EL (cell line): ENCODE data around the gene PANX1.
"Not testable (repeated sequence)": the region's sequence is repeated elsewhere in the genome, so short reads cannot be mapped to it uniquely, and the experiment has no call there.

Source experiments
- DNase-seq: peaks from one replicate; pipeline ENCODE4 v3.0.0-alpha.2; 2016

Gene PANX1

DNA sequence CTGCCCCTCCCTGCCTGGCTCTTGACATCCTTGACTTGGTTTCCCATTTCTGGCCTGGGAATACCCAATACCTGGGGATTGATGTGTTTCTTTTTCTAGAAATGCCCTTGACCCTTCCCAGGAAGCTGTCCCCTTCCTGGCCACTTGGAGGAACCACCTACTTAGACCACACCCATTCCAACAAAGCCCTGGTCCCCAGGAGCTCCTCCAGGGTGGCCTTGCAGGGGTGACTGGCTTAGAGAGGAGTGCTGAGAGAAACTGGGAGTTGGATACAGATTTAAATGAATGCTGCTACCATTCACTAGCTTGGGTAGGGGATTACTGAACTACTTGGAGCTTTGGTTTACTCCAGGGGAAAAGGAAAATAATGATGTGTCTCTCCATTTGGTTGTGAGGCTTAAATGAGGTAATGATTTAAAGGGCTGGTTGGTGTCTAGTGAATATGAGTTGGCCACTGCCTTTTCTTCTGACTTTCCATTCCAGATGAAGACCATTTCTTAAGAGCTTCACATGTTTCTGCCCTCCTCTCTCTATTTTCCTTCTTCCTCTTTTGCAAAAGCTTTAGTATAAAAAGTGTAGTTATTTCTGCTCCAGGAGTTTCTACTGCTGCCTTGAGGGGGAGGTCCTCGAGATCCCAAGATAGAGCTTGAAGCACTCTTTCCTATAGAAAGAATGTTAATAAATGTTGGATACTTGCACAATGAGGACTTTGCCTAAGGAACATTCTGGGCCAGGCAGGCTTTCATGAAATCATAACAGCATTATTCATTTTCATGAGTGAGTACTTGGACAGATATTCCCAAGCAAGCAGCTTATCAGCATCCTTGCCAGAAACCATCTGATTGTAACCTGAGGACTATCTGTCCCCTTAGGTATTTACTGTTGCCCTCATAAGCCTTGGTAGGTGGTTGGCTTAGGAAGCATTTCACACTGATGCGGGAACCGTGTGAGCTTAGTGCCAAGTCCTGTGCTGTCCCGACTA is 22.4 kb downstream of the PANX1 start:
- DNase-seq, result peak; percentile 27

DNA sequence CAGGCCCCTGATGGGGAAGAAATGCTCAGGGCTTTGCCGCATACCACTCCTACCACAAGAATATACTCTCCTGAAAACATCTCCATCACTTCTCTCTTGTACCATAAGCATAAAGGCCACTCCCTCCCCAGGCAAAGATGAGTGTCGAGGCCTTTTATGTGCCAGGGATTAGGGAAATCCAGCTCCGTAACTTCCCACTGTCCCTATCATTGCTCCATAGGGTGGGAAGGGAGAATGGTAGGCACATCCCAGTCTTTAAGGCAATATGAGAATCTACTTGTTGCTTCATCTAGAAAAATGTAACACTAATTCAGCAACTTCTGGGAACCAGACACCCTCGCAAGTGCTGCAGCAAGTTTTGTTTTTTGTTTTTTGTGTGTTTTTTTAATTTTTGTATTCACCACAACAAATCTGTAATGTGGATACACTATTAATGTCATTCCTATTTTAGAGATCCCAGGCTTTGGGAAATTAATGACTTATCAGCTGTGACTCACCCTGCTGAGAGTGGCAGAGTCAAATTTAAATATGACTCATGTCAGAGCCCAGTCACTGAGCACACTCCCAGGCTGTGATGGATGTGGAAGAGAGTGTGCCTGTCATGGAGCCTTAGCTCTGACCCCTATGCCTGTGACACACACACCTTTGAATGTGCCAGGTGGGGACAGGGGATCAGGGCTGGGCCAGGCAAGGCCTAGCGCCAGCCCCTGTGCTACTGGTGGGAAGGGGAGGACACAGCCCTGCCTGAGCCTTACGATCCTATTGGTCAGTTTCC is 23.4 kb downstream of the PANX1 start:
- DNase-seq, result peak; percentile 88

DNA sequence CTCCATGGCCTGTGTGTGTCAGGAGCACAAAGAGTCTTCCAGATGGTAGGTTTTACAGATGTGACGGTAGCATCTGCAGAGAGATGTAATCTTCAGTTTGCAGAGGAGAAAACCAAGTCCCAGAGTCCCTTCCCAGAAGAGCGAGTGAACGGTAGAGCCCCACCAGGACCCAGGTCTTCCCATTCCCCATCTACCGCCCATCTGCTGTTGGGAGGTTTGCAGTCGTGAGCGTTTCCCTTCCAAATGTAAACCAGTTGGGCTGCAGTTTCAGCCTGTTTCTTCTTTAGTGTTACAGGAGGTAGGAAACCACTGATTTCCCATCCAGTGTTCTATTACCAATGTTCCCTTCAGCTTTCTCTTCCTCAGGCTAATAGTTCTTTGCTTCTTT is 24.0 kb downstream of the PANX1 start:
- DNase-seq, result no peak

DNA sequence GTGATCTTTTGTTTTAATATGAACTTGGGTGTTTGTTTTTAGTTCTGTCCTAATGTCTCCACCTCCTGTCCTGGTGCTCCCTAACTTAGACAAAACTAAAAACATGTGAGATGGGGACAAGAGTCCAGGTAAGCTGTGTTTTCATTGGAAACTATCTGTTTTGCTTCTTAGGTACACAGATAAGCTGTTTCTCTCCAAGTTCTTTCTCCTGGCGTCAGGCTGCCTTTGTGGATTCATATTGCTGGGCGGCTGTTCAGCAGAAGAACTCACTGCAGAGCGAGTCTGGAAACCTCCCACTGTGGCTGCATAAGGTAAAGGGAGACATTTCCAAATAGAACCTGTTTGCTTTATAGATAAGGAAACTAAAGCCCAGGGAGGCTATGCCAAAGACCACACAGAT is 24.7 kb downstream of the PANX1 start:
- no peak for DNase-seq

DNA sequence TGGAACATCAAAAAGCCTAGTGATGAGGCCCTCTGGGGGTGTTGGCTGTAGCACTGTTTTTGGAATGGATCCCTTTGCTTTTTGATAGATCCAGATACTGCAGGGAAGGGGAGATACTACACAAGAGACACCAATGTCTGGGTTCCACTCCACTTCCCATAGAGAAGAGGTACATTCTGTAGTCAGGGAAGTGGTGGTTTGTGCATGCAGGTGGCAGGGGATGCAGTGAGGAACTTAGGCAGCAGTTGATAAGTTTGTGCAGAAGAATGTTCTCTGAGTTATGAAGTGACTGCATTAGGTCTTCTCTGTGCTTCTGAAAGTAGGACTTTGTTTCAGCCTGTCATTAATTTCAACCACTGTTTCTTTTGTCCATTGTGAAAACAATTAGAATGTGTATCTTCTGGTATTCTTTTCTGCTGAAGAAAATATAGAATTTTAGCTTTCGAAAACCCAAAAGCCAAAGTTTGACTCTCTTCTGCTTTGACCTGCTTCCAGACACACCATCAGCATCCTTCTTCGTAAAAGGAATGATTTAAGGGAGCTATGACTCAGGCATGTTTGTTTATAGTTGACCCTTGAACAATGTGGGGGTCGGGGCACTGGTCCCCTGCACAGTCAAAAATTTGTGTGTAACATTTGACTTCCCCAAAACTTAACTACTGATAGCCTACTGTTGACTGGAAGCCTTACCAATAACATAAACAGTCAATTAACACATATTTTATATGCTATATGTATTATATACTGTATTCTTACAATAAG is 25.6 kb downstream of the PANX1 start:
- DNase-seq, result no peak

DNA sequence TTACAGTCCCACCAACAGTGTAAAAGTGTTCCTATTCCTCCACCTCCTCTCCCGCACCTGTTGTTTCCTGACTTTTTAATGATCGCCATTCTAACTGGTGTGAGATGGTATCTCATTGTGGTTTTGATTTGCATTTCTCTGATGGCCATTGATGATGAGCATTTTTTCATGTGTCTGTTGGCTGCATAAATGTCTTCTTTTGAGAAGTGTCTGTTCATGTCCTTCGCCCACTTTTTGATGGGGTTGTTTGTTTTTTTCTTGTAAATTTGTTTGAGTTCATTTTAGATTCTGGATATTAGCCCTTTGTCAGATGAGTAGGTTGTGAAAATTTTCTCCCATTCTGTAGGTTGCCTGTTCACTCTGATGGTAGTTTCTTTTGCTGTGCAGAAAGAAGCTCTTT is 28.7 kb downstream of the PANX1 start:
- not testable (repeated sequence) for DNase-seq

DNA sequence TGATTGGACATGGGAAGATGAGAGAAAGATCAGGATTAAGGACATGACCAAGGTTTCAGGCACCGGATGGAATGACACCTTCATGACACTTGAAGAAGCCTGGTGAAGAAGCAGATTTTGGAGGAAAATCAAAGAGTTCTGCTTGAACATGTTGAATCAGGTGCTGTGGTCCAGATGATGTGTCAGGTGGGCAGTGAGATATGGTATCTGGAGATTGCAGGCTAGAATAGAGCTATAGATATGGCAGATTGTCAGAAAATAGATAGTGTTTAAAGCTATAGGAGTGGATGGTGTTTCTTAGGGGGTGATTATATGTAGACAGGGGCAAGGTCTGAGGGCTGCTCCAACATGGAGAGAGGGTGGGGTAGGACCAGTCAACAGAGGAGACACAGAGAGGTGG is 40.2 kb downstream of the PANX1 start:
- DNase-seq, result no peak

DNA sequence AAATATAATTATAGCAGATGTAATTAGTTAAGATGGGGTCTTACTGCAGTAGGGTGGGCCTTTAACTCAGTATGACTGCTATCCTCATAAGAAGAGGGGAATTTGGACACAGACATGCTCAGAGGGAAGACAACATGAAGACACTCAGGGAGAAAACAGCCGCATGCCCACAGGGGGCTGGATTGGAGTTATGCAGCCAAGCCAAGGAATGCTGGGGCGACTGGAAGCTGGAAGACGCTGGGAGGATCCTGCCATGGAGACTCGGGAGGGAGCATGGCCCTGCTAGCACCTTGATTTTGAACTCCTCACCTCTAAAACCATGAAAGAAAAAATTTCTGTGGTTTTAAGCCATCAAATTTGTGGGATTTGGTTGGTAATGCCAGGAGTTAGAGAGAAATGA is 40.9 kb downstream of the PANX1 start:
- DNase-seq, result no peak

DNA sequence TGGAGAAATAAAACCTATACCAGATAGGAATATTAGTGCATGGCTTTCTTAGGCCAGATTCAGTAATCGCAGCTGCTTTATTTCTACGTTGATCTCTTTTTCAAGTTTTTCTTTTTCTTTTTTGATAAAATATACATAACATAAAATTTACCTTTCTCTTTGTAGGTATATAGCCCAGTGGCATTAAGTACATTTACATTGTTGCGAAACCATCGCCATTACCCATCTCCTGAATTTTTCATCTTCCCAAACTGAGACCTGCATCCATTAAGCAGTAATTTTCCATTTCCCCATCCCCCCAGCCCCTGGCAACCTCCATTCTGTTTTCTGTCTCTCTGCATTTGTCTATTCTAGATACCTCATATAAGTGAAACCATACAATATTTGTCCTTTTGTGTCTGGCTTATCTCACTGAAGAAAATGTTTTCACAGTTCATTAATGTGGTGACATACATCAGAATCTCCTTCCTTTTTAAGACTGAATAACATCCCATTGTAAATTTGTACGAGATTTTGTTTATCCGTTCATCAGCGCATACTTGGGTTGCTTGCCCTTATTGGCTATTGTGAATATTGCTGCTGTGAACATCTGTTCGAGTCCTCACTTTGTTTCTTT is 41.4 kb downstream of the PANX1 start:
- DNase-seq, result no peak

DNA sequence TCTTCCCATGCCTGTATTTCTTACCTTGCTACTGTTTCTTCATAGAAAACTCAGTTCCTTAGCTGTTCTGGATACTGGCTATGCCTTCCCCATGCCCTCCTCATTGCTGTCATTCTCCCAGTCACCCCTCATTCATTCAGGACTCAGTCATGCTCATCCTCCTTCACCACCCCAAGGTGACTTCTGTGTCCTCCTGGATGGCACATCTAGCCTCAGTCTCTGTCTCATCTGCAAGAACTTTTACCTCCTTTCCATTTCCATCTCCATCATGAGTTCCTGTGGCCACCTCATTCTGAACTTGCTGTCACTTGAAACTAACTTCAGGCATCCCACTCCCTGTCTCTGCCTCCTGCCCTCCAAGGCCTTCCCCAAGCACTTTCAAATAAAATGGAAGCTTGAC is 42.3 kb downstream of the PANX1 start:
- no peak for DNase-seq

DNA sequence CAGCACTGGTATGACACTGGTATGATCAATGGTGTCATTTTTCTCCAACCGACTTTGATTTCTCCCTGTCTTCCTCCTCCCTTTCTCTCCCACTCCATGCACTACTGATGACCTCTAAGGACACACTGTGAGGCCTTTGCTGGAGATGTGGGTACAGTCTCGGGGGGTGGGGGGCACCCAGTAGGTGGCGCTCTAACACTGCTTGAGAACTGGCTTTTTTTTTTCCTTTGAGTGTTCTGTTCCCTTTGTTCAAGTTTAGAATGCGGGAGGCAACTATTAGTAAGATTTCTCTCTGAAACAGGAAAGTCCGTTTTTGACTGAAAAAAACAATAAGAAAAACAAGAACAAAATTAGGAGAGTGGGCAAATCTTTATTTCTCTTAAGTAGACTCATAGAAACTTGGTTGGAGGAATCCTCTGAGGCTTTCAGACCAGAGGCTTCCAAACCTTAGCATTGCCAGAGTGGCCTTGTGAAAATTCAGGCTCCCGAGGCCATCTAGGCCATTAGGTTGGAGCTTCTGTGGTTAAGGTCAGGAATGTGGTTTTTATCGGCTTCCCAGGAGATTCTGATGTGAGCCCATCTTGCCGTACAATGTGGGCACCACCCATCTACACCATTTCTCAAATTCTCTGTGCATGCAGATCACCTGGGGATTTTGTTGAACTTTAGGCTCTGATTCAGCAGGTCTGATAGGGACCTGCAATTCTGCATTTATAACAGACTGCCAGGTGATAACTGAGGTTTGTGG is 43.2 kb downstream of the PANX1 start:
- DNase-seq, result peak; percentile 64

DNA sequence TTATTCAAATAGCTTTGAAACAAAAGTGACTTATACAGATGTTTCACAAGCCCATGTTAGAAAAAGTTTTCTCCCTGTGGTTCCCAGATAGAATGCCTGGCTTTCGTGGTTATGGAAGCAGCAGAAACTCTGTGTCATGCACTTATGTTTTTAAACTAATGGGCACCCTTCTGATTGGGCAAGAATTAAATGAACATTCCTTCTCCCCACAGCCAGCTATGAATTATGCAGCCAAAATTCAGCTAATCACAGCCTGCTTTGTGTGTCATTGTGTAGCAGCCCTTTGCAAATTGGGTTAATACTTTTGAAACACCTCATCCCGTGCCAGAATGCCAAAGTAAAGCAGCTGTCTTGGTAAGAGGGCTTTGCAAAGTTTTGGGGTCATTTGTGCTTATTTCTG is 46.9 kb downstream of the PANX1 start:
- peak; percentile 85 for DNase-seq

DNA sequence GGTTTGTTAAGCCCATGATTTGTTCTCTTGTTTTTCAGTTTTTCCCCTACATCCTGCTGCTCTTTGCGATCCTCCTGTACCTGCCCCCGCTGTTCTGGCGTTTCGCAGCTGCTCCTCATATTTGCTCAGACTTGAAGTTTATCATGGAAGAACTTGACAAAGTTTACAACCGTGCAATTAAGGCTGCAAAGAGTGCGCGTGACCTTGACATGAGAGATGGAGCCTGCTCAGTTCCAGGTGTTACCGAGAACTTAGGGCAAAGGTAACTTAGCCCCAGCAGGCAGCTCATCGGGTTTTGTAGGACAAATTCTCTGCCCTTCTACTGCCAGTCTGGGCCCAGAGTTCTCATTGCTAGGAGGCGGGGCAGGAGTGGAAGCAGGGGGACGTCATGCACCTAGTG is 49.7 kb downstream of the PANX1 start:
- no peak for DNase-seq

DNA sequence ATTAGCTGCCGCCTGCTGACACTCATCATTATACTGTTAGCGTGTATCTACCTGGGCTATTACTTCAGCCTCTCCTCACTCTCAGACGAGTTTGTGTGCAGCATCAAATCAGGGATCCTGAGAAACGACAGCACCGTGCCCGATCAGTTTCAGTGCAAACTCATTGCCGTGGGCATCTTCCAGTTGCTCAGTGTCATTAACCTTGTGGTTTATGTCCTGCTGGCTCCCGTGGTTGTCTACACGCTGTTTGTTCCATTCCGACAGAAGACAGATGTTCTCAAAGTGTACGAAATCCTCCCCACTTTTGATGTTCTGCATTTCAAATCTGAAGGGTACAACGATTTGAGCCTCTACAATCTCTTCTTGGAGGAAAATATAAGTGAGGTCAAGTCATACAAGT is 51.1 kb downstream of the PANX1 start:
- no peak for DNase-seq

DNA sequence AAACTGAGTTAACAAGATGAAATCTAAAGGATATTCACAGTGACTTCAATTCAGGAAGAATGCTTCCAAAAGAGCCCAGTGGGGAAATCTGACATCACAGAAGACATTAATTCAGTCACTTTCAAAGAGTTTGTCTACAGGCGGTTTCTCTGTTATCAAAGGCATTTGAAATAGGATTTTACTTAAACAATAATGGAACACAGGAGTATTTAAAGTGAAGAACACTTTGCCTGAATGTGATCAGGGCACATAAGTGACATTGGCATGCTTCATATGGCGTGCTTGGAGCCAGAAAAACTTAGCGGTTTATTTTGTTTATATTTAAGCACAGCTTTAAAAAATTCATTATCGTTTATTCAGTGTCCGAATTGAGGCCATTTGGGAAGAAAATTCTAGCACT is 52.9 kb downstream of the PANX1 start:
- DNase-seq, result no peak

DNA sequence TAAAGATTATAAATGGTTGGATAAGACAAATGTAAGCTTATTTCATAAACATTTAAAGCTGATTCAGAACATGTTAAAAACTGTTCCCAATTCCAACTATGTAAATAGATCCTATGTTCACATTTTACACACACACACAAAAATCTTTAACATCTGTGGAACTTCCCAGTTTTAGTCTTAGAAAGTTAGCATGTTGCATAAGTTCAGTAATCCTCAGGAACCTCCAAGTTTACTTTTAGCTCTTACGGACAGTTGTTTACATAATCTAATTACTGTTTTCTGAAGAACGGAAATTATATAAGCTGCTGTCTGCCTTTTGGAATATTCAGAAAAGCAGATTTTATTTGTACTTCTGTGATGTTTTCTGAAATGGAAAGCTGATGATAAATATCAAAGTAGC is 53.3 kb downstream of the PANX1 start:
- no peak for DNase-seq

DNA sequence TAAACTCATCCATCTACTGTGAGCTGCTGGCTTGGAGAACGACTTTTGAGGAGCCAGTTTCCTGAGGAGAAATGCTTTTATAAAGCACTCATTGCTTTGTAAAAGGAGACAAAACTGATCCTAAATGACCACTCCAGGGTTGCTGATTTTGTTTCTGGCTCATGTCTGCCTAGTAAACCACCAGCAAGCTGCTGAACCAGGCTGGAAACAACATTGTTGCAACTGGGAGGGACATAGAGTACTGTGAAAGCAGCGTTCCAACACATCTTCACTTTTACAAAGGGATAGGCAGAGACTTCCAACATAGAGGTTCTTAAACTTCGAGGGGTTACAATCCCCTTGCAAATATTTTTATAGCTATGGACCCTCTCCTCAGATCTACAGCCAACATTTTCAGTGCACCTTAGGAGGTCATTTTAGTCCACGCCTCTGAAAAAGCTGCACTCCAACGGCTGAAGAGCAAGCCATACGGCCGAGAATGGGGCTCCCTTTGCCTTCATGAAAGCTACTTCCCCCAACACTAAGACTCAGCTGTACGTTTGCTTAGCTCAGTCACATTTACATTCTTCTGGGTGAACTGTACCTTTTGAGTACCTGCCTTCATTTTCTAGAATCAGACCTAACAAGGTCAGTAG is 54.7 kb downstream of the PANX1 start:
- DNase-seq, result no peak

DNA sequence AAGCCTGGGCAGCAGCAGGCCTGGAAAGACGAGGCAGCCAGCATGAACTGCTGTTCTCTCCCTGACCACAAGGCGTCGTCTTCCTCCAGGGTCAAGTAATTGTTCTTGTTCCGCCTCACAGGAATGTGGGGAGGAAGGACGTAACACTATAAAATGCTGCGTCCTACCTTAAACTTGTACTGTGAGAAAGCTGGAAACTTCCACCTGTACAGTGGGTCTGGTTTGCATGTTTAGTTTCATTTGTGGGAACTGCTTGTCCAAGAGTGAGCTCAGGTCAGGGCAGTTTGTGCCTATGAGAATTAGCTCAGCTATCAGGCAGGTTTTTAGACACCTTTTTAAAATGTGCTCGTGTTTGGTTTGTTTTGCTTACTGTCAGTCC is 55.2 kb downstream of the PANX1 start:
- peak; percentile 23 for DNase-seq

DNA sequence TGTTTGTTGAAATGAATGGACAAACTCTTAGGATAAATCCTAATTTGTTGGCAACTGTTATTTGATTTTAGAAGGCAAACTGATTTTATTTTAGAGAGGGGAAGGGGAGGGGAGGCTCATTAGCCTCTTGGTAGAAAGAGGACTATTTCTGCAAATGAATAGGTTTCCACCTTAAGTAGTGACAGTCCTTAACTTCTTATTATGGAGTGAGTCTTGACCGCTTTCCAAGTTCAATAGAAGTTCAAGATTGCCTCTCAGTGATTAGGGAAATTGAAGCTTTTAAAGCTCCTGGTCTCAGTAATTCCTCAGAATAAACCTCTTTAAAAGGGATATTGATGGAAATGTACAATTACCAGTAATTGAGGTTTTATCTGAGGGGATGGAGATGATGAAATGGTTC is 55.7 kb downstream of the PANX1 start:
- DNase-seq, result no peak

DNA sequence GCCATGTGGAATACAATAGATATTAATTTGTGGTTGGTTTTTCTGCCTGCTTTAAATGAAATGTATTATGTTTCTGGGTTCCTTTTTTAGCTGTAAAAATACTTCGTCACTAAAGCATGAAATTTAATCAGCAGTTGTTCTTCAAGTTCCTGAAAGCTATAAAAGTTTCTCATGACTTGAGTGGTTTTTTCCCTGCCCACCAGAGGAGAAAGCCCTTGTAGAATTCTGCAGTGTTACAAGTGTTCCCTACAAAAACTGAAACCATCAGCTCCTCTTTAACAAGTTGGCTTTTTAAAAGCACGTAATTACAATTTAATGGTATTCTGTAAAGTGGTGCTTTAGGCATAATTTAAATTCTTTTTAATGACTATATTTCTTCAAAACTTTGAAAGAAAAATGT is 56.2 kb downstream of the PANX1 start:
- no peak for DNase-seq

DNA sequence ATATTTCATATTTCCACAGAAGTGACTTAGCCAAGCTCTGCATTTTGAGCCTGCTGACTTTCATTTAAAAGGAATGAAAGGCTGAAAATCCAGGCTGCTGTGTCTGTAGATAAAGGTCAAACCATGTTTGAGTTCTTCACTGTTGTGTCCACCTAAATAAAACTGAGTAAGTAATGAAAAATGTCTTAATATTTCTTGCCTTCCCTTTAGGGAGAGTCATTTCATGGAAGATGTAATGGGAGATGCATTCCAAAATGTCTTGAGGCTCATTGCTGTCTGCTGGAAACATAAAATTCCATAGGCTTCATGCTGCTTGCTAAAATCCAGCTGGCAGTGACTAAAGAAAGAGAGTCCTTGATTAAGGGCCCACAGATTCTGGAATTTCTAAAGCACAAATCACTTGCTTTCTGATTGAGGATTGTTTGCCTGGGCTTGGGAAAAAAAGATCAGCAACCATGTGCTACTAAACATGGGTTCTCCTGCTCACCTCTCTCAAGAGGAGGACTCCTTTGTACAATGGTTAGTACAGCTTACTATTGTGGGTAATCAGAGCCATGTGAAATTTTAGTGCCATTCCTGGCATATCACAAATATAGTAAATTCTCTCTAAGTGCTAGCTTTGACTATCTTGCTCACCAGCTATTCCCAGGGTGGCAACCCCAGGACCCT is 56.9 kb downstream of the PANX1 start:
- peak; percentile 82 for DNase-seq
